Measurements from ENCODE around the gene ZNF446.
A peak's percentile ranks its signal among the peaks of the same experiment; 100 is the strongest.
"Not testable (repeated sequence)": the region's sequence is repeated elsewhere in the genome, so short reads cannot be mapped to it uniquely, and the experiment has no call there.

ZNF446 gene

DNA sequence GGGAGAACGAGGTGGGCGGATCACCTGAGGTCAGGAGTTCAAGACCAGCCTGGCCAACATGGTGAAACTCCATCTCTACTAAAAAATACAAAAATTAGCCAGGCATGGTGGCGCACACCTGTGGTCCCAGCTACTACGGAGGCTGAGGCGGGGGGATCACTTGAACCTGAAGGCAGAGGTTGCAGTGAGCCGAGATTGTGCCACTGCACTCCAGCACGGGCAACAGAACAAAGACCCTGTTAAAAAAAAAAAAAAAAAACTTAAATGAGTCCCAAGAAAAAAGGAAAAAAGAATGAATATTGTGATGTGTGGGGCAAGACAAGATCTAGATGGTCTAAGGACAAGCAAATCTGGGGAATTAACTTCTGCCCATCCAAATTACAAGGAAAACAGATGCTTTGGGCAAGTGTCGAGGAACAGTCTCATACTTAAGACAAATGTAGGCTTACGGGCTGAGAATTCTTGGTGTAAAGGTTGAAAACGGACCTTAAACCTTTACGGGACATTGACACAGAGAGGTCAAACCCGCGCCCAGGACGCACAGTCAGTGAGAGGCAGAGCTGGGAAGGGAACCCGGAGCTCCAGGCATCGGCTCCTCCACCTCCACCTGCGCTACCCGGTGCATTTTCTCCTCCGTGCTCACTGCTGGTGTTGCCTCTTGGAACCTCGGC is 9.9 kb upstream of the ZNF446 start:
- H3K9ac ChIP-seq: no peak overlapping the region

DNA sequence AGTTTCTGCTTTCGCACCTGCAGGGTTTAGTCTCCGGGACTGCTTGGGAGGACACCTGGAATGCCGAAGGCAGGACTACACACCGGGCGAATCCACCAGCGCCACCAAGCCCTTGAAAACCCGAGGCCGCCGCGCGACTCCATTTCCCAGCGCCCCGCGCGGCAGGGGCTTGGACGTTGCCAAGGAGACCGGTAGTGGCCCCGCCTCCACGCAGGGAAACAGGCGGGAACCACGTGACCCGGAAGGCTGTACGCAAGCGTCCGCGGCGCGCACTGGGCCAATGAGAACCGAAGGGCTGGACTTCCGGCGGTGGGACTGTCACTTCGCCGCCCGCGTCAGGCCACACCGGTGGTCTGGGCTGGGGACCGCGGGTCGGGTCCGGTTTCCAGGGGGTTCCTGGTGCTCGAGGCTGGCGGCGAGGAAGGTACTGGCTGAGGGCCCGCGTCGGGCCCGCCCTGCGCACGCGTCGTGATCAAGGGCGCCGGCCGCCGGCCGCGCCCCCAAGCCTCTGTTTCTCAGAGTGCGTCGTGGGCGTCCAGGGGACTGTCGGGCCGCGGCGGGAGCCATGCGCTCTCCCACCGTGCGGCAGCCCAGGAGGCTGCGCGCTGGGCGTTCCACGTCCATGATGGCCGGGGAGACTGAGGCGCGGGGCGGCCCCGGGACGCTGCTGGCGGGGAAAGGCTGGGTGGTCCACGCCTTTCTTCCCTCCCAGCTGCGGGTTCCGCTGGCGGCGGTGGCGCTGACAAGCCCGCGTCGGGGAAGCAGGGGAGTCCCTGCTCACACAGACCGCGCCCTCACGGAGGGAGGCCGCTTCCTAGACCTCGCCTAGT is 9.2 kb upstream of the ZNF446 start, which contains the start of gene ZNF324:
Gene ZNF324, plus strand, starts transcription at position 321 of the 830 bp plus-strand sequence. CDS start 2,106 bp downstream, outside the sequence.
- H3K4me3 ChIP-seq (ENCODE audit: low read depth, low read length): peak within 1 kb of the TSS; percentile 92
- no peaks in the 10 kb centered on the region for H3K4me1 ChIP-seq
- peak within 1 kb of the TSS; percentile 93 for H2AFZ ChIP-seq
- H3K36me3 ChIP-seq (ENCODE audit: control insufficient read depth, insufficient read depth, low read length): no peaks in the 10 kb centered on the region
- H3K27ac ChIP-seq: peak within 1 kb of the TSS; percentile 72
- H3K27me3 ChIP-seq (ENCODE audit: control insufficient read depth, insufficient read depth, low read length): no peaks in the 10 kb centered on the region
- peak within 1 kb of the TSS; percentile 84 for H3K4me2 ChIP-seq (ENCODE audit: low read length)
- H3K9me3 ChIP-seq (ENCODE audit: control insufficient read depth, low read length): no peaks in the 10 kb centered on the region
- peak within 1 kb of the TSS; percentile 47 for H3K9ac ChIP-seq
- TF ChIP-seq, protein P1, sequence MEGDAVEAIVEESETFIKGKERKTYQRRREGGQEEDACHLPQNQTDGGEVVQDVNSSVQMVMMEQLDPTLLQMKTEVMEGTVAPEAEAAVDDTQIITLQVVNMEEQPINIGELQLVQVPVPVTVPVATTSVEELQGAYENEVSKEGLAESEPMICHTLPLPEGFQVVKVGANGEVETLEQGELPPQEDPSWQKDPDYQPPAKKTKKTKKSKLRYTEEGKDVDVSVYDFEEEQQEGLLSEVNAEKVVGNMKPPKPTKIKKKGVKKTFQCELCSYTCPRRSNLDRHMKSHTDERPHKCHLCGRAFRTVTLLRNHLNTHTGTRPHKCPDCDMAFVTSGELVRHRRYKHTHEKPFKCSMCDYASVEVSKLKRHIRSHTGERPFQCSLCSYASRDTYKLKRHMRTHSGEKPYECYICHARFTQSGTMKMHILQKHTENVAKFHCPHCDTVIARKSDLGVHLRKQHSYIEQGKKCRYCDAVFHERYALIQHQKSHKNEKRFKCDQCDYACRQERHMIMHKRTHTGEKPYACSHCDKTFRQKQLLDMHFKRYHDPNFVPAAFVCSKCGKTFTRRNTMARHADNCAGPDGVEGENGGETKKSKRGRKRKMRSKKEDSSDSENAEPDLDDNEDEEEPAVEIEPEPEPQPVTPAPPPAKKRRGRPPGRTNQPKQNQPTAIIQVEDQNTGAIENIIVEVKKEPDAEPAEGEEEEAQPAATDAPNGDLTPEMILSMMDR (IDR thresholded peaks at IDR 0.05): peak; percentile 11
- H3K79me2 ChIP-seq: peaks cover 13% of the 10 kb centered on the region

More for the DNA sequence above, 9.9 kb upstream of the ZNF446 start:
- no peaks in the 10 kb centered on the region for H3K9me3 ChIP-seq (ENCODE audit: control insufficient read depth, low read length)
- peak overlapping the region; percentile 72 for H3K27ac ChIP-seq
- H3K27me3 ChIP-seq (ENCODE audit: control insufficient read depth, insufficient read depth, low read length): no peaks in the 10 kb centered on the region
- peak overlapping the region; percentile 84 for H3K4me2 ChIP-seq (ENCODE audit: low read length)
- H3K4me1 ChIP-seq: no peaks in the 10 kb centered on the region
- peak overlapping the region; percentile 92 for H3K4me3 ChIP-seq (ENCODE audit: low read depth, low read length)
- peak overlapping the region; percentile 93 for H2AFZ ChIP-seq
- no peaks in the 10 kb centered on the region for H3K36me3 ChIP-seq (ENCODE audit: control insufficient read depth, insufficient read depth, low read length)
- peaks cover 13% of the 10 kb centered on the region for H3K79me2 ChIP-seq
- TF ChIP-seq, protein P1 (IDR thresholded peaks at IDR 0.05): no peak

DNA sequence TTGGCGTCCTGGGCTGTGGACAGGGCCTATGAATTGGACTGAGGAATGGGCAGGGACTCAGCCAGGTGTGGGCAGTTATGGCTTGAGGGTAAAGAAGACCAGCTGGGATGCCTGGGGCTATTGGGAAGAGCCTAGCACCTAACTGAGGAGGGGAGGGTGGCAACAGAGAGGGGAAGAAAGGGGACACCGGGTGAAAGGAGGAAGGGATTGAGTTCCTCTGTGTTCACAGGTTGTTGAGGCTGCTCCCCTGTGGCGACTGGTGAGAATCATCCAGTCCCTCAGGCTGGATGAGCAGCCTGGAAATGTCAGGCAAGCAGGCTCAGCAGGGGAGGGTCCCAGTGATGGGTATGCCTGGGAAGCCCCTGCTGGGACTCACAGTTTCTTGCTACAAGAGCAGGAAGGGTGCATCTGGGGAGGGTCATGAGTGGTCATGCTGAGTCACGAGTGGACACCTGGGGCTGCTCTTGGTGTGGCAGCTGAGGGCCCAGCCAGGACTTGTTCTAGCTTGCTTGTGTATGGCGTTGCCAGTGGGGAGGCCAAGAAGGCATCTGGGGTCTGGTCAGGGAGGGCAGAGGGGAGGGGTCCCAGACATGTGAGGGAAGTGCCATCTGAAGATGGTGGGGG is 7.8 kb upstream of the ZNF446 start:
- TF ChIP-seq, protein P1 (IDR thresholded peaks at IDR 0.05): no peak
- Histone ChIP-seq H3K4me3 (ENCODE audit: low read depth, low read length) (no peak overlapping the region), H3K9ac (no peak overlapping the region)

DNA sequence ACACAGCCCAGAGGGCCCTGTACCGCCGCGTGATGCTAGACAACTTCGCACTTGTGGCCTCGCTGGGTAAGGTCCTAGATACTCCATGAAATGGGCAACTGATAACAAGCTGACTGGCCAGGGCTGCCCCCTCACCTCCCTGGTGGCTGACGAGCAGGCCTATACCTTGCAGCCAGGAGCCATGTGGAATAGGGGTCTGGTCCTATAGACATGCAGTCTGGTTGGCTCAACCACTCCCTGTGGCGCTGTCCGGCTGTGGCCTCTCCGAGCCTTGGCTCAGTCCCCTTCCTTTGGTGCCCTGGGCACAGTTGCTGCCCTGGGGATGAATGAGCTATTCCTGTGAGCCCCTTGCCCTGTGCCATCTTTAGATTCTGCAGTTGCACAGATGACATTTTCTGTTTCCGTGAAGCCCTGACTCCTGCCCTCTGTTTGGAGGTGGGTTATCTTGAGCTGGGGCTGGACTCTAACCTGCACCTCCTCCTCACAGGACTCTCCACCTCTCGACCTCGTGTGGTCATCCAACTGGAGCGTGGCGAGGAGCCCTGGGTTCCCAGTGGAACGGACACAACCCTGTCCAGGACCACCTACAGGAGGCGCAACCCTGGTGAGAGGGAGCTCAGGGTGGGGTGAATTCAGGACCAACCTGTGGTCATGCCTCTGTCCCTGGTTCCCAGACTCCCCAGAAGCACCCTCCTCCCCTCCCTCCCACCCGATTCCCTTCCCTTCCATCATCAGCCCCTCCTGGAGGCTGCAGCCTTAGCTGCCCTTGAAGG is 6.7 kb upstream of the ZNF446 start:
- Histone ChIP-seq H3K27ac (no peak overlapping the region), H3K79me2 (peaks cover 13% of the 10 kb centered on the region), H3K27me3 (ENCODE audit: control insufficient read depth, insufficient read depth, low read length) (no peaks in the 10 kb centered on the region), H2AFZ (no peak overlapping the region), H3K4me3 (ENCODE audit: low read depth, low read length) (no peak overlapping the region), H3K9me3 (ENCODE audit: control insufficient read depth, low read length) (no peaks in the 10 kb centered on the region), H3K4me1 (peaks cover under 1% of the 10 kb centered on the region), H3K9ac (no peak overlapping the region), H3K4me2 (ENCODE audit: low read length) (no peak overlapping the region), H3K36me3 (ENCODE audit: control insufficient read depth, insufficient read depth, low read length) (no peaks in the 10 kb centered on the region)
- TF ChIP-seq, protein P1 (IDR thresholded peaks at IDR 0.05): no peak

More for the DNA sequence above, 7.8 kb upstream of the ZNF446 start:
- Histone ChIP-seq H3K4me2 (ENCODE audit: low read length) (peak overlapping the region; percentile 14), H3K9me3 (ENCODE audit: control insufficient read depth, low read length) (no peaks in the 10 kb centered on the region), H3K4me1 (no peaks in the 10 kb centered on the region), H3K27me3 (ENCODE audit: control insufficient read depth, insufficient read depth, low read length) (no peaks in the 10 kb centered on the region), H3K79me2 (peaks cover 13% of the 10 kb centered on the region), H3K27ac (no peak overlapping the region), H2AFZ (no peak overlapping the region), H3K36me3 (ENCODE audit: control insufficient read depth, insufficient read depth, low read length) (no peaks in the 10 kb centered on the region)

DNA sequence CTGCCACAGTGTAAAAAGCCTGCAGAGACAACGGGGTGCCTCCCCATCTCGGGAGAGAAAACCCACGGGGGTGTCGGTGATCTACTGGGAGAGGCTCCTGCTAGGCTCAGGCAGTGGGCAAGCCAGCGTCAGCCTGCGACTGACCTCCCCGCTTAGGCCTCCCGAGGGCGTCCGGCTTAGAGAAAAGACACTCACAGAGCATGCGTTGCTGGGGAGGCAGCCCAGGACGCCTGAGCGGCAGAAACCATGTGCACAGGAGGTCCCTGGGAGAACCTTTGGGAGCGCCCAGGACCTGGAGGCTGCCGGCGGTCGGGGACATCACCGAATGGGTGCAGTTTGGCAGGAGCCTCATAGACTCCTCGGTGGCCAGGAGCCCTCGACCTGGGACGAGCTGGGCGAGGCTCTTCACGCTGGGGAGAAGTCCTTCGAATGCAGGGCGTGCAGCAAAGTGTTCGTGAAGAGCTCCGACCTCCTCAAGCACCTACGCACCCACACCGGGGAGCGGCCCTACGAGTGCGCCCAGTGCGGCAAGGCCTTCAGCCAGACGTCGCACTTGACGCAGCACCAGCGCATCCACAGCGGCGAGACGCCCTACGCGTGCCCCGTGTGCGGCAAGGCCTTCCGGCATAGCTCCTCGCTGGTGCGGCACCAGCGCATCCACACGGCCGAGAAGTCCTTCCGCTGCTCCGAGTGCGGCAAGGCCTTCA is 5.2 kb upstream of the ZNF446 start:
- peaks cover 13% of the 10 kb centered on the region for H3K79me2 ChIP-seq
- not testable (repeated sequence) for H3K27me3 ChIP-seq (ENCODE audit: control insufficient read depth, insufficient read depth, low read length); H2AFZ ChIP-seq; H3K4me1 ChIP-seq; H3K4me3 ChIP-seq (ENCODE audit: low read depth, low read length); H3K9me3 ChIP-seq (ENCODE audit: control insufficient read depth, low read length); H3K27ac ChIP-seq; H3K4me2 ChIP-seq (ENCODE audit: low read length); H3K9ac ChIP-seq; H3K36me3 ChIP-seq (ENCODE audit: control insufficient read depth, insufficient read depth, low read length)

Data from parathyroid adenoma (tissue), 2 donors.